HG02642 (cell line): ENCODE data around the gene CAPZA2.
"Not testable (repeated sequence)": the region's sequence is repeated elsewhere in the genome, so short reads cannot be mapped to it uniquely, and the experiment has no call there.

Source experiments
- ATAC-seq: cut with Tn5 transposase; IDR thresholded peaks from one replicate; pipeline ENCODE4 v1.9.1; 2021; ENCODE audit warnings: mild to moderate bottlenecking; ENCODE audit not compliant: unreplicated experiment, poor library complexity

Gene CAPZA2

DNA sequence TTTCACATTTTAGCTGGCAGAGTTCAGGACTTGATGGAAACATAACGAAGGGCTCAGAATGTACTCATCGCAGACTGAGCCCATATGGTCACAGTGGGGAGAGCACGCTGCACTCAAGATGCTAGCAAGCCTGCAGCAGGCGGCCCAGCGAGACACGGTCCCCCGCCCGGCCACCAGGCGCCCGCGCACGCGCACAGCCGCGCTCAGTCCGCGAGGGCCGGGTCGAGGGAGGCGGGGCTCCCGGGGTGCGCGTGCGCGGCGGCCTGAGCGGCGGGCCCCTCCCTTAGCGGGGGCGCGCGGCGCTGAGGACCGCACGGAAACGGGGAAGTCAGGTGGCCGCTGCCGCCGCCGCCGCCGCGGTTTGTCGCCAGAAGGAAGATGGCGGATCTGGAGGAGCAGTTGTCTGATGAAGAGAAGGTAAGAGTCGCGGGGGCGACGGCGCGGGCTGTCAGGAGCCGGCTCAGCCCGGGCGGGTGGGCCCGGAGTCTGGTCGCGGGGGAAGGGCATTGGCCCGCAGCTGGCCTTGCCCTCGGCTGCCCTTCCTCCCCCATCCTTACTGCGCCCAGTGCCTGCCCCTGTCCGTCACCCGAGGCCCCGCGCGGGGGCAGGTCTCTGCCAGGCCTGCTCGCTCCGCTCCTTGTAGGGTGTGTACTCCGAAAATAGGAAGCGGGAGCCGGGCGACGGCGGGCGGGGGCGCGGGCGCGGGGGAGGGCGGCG is at the start of gene CAPZA2:
CAPZA2 (plus strand) TSS at position 354 of the 717 bp plus-strand sequence; CDS start at position 379, 25 bp downstream.
- ATAC-seq, result peak; percentile 92

GRCh38 chr7:116812860-116813259 is 49.5 kb upstream of the CAPZA2 start:
- no peak for ATAC-seq

GRCh38 chr7:116813371-116813770 is 49.0 kb upstream of the CAPZA2 start:
- ATAC-seq, result not testable (repeated sequence)

GRCh38 chr7:116815041-116815440 is 47.3 kb upstream of the CAPZA2 start:
- no peak for ATAC-seq

- ATAC-seq, result no peak
These were observed 42.2 kb upstream of the CAPZA2 start for GRCh38 chr7:116820149-116820548.

- ATAC-seq, result not testable (repeated sequence)
These were observed 40.7 kb upstream of the CAPZA2 start for GRCh38 chr7:116821647-116822046.

GRCh38 chr7:116824449-116824848 is 37.9 kb upstream of the CAPZA2 start:
- ATAC-seq, result no peak

- ATAC-seq, result no peak
These were observed 34.1 kb upstream of the CAPZA2 start for GRCh38 chr7:116828281-116828680.

DNA sequence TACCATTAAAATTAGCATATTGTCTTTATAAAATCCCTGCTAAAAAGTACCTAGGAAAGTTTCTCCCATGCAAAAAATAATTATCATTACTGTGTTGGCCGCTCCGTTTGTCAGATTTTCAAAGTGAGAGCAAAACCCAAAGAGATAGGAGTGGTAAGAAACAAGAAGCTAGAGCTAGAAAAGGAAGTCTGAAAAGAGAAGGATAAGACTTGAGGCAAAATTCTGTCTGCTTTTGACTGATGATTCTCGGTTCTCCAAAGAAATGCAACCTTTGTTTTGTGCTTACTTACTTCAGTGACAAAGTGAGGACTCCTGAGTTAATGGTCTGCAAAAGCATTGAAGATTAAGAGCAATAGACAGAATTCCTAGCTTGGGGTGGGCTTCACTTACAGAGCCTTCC is 33.3 kb upstream of the CAPZA2 start:
- ATAC-seq, result no peak

- no peak for ATAC-seq
These were observed 32.9 kb upstream of the CAPZA2 start for GRCh38 chr7:116829493-116829892.

DNA sequence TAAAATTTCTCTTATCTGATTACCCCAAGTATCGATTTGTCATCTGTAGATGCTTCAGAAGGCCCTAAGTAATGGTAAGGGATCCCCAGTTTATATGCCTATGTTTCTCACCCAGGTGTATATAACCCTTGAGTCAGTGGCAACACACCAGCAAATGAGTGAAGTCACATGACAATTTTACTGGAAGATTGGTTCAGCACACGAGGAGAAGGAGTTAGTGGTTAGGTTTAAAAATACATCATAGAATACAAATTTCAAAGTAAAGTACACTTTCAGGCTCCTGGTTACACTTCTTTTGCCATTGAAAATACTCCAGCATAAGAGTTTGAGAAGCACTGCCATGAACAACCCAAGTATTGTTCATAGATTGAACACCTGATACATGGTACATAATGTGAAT is 29.7 kb upstream of the CAPZA2 start:
- no peak for ATAC-seq

DNA sequence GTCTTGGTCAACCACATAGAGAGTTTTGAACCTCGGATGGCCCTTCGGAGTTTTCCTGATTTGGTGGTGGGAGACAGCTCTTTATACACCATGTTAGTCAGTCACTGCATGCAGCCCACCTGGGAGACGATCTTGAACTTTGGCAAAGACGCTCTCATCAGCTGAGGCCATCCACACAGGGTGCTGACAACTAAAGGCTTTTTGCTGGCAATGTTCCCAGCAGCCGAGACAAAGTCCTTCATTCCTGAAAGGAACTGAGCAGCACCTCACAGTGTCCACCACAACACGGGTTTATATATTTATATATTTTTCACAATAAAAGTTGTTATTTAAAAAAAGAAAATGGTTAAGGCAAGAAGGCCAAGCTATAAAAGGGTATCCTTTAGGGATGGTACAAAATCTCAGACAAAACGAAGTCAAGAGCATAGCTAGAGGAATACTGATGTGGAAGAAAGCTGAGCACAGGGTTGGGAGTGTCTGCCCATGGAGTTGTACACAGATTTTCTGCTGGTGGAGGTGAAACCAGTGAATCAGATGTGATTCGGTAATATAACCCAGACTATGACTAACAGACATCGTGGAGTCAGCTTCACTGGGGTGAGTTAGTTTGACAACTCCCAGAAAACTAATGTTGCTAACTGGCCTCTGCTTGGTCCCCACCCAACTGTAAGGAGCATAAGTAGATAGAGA is 27.4 kb upstream of the CAPZA2 start:
- no peak for ATAC-seq

- no peak for ATAC-seq
These were observed 26.3 kb upstream of the CAPZA2 start for GRCh38 chr7:116836048-116836447.

GRCh38 chr7:116836911-116837310 is 25.5 kb upstream of the CAPZA2 start:
- no peak for ATAC-seq

DNA sequence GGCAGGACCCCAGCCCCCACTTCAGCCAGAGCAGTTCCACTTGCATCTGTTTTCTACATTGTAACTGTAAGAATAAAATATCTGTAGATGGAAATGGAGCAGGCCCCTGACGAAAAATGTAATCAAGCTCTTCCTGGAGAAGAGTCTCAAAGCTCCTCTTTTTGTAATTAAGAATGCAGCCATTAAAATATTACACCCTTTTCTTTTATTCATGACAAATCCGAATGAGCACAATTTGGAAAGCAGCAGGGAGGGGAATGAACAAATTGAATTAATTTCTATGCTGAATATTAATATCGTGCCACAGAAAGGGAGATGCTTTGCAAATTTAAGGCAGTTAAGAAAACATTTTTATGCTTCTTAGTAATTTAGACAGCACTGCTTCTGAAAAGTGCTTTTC is 24.8 kb upstream of the CAPZA2 start:
- ATAC-seq, result no peak

- no peak for ATAC-seq
These were observed 22.1 kb upstream of the CAPZA2 start for GRCh38 chr7:116840256-116840655.

DNA sequence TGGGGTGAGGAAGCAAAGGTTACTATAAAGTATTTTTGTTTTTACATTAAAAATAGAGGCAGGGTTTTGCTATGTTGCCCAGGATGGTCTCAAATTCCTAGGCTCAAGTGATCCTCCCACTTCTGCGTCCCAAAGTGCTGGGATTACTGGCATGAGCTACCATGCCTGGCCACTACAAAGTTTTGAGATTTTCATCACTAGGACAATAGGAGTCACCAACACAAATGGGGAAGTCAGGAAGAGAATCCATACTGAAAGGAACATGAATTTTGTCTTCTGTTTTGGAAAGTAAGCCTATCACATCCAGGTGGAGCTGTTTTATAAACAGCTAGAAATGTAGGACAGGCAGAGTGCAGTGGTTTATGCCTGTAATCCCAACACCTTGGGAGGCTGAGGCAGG is 20.0 kb upstream of the CAPZA2 start:
- ATAC-seq, result no peak

DNA sequence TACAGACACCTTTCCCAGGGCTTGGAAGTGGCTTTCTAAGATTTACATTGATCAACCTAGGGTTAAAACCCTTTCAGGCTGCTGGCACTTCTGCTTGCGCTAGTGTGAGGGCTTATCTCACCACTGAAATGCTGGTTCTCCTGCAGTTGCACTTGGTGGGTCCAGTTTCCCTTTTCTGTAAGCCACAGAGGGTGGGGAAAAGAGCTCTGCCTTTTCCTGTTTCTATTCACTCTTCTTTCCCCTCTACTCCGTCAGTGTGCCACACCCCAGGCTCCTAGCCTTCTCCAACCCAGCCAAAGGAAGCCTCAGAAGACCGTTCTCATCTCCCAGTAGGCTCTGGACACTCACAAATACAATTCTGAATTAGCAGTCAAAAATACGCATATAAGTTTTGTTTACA is 19.0 kb upstream of the CAPZA2 start:
- ATAC-seq, result no peak

GRCh38 chr7:116851175-116851574 is 11.2 kb upstream of the CAPZA2 start:
- no peak for ATAC-seq

DNA sequence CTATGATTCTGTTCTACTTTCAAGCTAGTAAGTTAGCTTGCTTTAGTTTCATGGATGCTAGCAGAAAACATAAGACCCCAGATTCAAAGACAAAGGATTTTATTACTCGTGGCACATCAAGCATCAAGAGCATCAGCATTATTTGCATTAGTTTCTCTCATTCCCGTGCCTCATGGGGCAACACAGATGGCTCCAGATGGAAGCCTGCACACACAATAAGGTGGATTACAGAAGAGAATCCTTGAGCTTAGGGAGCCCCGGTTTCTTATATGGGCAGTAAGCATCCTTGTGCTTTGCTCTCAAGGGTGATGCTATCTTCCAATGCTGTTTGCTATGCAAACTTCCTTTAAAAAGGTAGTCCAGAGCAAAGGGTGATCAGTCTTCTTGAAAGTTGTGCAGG is 10.7 kb upstream of the CAPZA2 start:
- no peak for ATAC-seq

DNA sequence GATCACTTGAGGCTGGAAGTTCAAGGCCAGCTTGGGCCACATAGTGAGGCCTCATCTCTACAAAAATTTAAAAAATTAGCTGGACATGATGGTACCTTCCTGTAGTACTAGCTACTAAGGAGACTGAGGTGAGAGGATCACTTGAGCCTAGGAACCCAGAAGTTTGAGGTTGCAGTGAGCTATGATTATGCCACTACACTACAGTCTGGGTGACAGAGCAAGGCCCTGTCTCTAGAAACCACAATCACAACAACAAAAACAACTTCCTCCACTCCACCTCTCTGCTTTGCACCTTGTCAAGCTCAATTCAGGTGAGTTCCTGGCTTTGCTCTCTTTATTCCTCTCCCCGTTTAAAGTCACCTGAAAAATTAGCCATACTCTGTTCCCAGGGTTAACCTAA is 8.3 kb upstream of the CAPZA2 start:
- ATAC-seq, result no peak

GRCh38 chr7:116857052-116857451 is 5.3 kb upstream of the CAPZA2 start:
- no peak for ATAC-seq
